B cell (primary cell): Measurements from ENCODE around the gene UTS2R. TPM values are rescaled to one million over a fixed set of nuclear protein-coding genes. Genes with fewer than 3 reads are reported as not detected.

Experiments used
- ATAC-seq: fragments of 200-7000 bp; cut with Tn5 transposase; one replicate; pipeline ENCODE4 v1.10.0; 2021; ENCODE audit warnings: low read depth, mild to moderate bottlenecking, moderate number of reproducible peaks, moderate library complexity
- CTCF ChIA-PET: fragments of 350-600 bp; sonication (Branson Sonifier 250); formaldehyde crosslinking; loops from one replicate; lab custom pipeline; 2021; ENCODE audit warnings: antibody characterized with exemption, inconsistent platforms; lab: Charles Lee
- POLR2A ChIA-PET: fragments of 350-600 bp; sonication (Branson Sonifier 250); formaldehyde crosslinking; loops from one replicate; lab custom pipeline; 2021; ENCODE audit warnings: antibody characterized with exemption; lab: Charles Lee
- DNase-seq: peaks from one replicate; pipeline ENCODE4 v3.0.0; 2013
- H2AFZ ChIP-seq: 2 replicates; pipeline ENCODE4 v1.6.1; 2012; ENCODE audit warnings: mild to moderate bottlenecking, low read depth, low read length; ENCODE audit not compliant: insufficient read depth, poor library complexity, severe bottlenecking
- H3K27ac ChIP-seq, 2 donors: 1 replicate in 1 of 2; 2 replicates in 1 of 2; pipeline ENCODE4 v1.5.1; 2012 to 2013; ENCODE audit warnings: low read length in 2 of 2, mild to moderate bottlenecking in 2 of 2, moderate library complexity in 1 of 2
- H3K27me3 ChIP-seq, 4 experiments: fragments of 200-600 bp in 1 of 4; sonication (generic) in 1 of 4; replicated peaks in 1 of 4; 1 replicate in 2 of 4; 2 replicates in 2 of 4; pipeline versions ENCODE4 v1.6.1 to v1.7.0; 2013 to 2016; ENCODE audit warnings: low read length in 3 of 4, mild to moderate bottlenecking in 2 of 4, mixed read lengths in 1 of 4, moderate library complexity in 1 of 4; ENCODE audit not compliant: insufficient read depth in 4 of 4, control insufficient read depth in 3 of 4; ENCODE audit errors: control extremely low read depth in 1 of 4
- H3K36me3 ChIP-seq, 2 experiments: replicated peaks in 1 of 2; 1 replicate in 1 of 2; 2 replicates in 1 of 2; pipeline versions ENCODE4 v1.6.1 to v1.7.1; 2013; ENCODE audit warnings: low read length in 1 of 2; ENCODE audit not compliant: insufficient read depth in 2 of 2, control insufficient read depth in 1 of 2; ENCODE audit errors: control extremely low read depth in 1 of 2, extremely low read depth in 1 of 2
- H3K4me1 ChIP-seq, 2 donors: fragments of 200-600 bp in 1 of 2; sonication (generic) in 1 of 2; 1 replicate in 1 of 2; 2 replicates in 1 of 2; pipeline versions ENCODE4 v1.5.1 to v1.6.1; 2013 to 2017; ENCODE audit warnings: low read length in 2 of 2; ENCODE audit not compliant: control insufficient read depth in 2 of 2, insufficient read depth in 2 of 2
- H3K4me2 ChIP-seq: replicated peaks from 2 replicates; pipeline ENCODE3; 2012; ENCODE audit warnings: mild to moderate bottlenecking, low read depth, low read length; ENCODE audit not compliant: poor library complexity, severe bottlenecking
- H3K4me3 ChIP-seq, 5 experiments: fragments of 200-600 bp in 1 of 5; sonication (generic) in 1 of 5; 1 replicate in 3 of 5; 2 replicates in 2 of 5; pipeline versions ENCODE4 v1.5.1 to v1.7.0; 2011 to 2016; ENCODE audit warnings: low read length in 4 of 5, mild to moderate bottlenecking in 4 of 5, low read depth in 2 of 5, control low read depth in 1 of 5, moderate library complexity in 1 of 5; ENCODE audit not compliant: insufficient read depth in 1 of 5; ENCODE audit errors: control extremely low read depth in 1 of 5, extremely low read depth in 1 of 5
- H3K79me2 ChIP-seq: fragments of 200-600 bp; sonication (generic); one replicate; pipeline ENCODE4 v1.6.0; 2016; ENCODE audit warnings: low read length; ENCODE audit not compliant: control insufficient read depth, insufficient read depth
- H3K9ac ChIP-seq: fragments of 200-600 bp; sonication (generic); 2 replicates; pipeline ENCODE4 v1.6.1; 2017; ENCODE audit warnings: mild to moderate bottlenecking, low read length, moderate library complexity
- H3K9me3 ChIP-seq, 3 donors: one replicate each; pipeline versions ENCODE4 v1.6.1 to v1.7.1; 2013; ENCODE audit warnings: low read length in 2 of 3; ENCODE audit not compliant: control insufficient read depth in 2 of 3, insufficient read depth in 1 of 3; ENCODE audit errors: control extremely low read depth in 1 of 3
- H4K20me1 ChIP-seq: 2 replicates; pipeline ENCODE4 v1.6.0; 2012; ENCODE audit warnings: mild to moderate bottlenecking, low read length; ENCODE audit not compliant: insufficient read depth, control insufficient read depth, poor library complexity, severe bottlenecking
- H3K27ac Mint-ChIP-seq: one replicate; pipeline ENCODE4 v1.8.0; 2021; ENCODE audit warnings: mixed read lengths
- H3K27me3 Mint-ChIP-seq: one replicate; pipeline ENCODE4 v1.8.0; 2021; ENCODE audit warnings: mixed read lengths
- H3K4me1 Mint-ChIP-seq: one replicate; pipeline ENCODE4 v1.8.0; 2021; ENCODE audit warnings: mixed read lengths
- H3K4me3 Mint-ChIP-seq: one replicate; pipeline ENCODE4 v1.8.0; 2021; ENCODE audit warnings: mixed read lengths
- H3K9me3 Mint-ChIP-seq: one replicate; pipeline ENCODE4 v1.8.0; 2022; ENCODE audit warnings: mixed read lengths; ENCODE audit not compliant: insufficient read depth
- EZH2 ChIP-seq: IDR thresholded peaks from 2 replicates; pipeline ENCODE4 v1.6.1; 2012; ENCODE audit warnings: borderline replicate concordance, low read depth, mild to moderate bottlenecking, moderate library complexity, low read length; ENCODE audit not compliant: insufficient read depth, poor library complexity, severe bottlenecking
- WGBS: methylation state at CpG from one replicate; pipeline ENCODE4 v1.1.5; 2013; ENCODE audit warnings: missing lambda C conversion rate; ENCODE audit not compliant: insufficient coverage; 5-methylcytosine and 5-hydroxymethylcytosine counted together
- intact Hi-C: fragments of 100-400 bp; cut with micrococcal nuclease; formaldehyde crosslinking; loops from one replicate; pipeline ENCODE4 v1.10.0; 2022
- polyA plus RNA-seq: library from polyadenylated mRNA; depleted of rRNA; stranded (reverse); fragments of >200 nt; gene quantifications from 2 replicates; pipeline ENCODE4 v1.2.3, GENCODE V29; 2012
- total RNA-seq, 2 donors: library from RNA; stranded (reverse); fragments of 120-200 nt in 1 of 2; gene quantifications; 1 replicate in 1 of 2; 2 replicates in 1 of 2; pipeline versions ENCODE4 v1.2.3 to v1.2.4, GENCODE V29; 2013 to 2022
- TF ChIP-seq, protein P1 (sequence below): fragments of 200-600 bp; IDR thresholded peaks from one replicate; pipeline ENCODE4 v1.8.0; 2022; ENCODE audit warnings: antibody characterized with exemption, mild to moderate bottlenecking

The UTS2R gene
- total and polyA plus RNA-seq, 2 donors (not counting 1 experiment from before 2014, with no cell fraction given) = 0.86 TPM; not detected in 1

DNA sequence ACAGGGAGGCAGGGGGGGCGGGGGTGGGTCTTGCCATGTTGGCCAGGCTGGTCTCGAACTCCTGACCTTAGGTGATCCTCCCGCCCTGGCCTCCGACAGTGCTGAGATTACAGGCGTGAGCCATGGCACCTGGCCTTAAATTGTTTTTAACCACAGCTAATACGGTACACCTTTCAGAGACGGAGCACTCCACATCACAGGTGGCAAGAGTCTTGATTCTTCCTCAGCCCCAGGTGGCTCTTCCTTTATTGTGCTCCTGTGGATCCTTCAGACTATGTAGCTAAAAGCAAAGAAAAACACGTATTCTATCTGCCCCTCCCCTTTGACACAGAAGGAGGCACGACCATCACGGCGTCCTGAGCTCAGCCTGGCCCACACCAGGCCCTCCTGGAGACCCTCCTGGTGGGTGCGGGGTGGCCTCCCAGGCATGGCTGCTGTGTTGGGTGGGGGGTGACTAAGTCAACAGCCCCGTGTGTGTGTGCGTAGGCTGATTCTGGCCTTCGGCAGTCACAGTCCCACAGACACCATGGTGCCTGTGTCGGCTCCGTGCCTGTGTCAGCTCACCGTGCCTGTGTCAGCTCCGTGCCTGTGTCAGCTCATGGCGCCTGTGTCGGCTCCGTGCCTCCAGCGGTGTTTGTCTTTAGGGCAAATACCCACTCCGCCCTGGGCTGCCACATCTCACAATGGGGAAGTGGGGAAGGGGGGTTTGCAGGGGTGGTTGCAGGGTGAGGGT lies 27.2 kb upstream of the UTS2R start:
- Histone ChIP-seq H3K27me3 (peaks cover 0 to 14% (median 0%) of the 10 kb centered on the region in 4 experiments), H3K27ac (no peak overlapping the region), H3K79me2 (no peaks in the 10 kb centered on the region), H3K4me1 (peaks cover 4% of the 10 kb centered on the region in 2 donors), H3K4me3 (no peak overlapping the region), H3K4me2 (no peak overlapping the region), H4K20me1 (no peaks in the 10 kb centered on the region), H3K9me3 (peaks cover 0 to 5% (median 0%) of the 10 kb centered on the region in 3 donors), H2AFZ (no peak overlapping the region), H3K36me3 (no peaks in the 10 kb centered on the region), H3K9ac (no peak overlapping the region)
- ChIA-PET CTCF (interaction anchor here (0.7 to 1.7 kb wide), 4 partner anchors 9 to 209 kb away, joined by 3 to 6 read pairs (median 3); no protein-coding TSS in a partner anchor), POLR2A (no interaction called here)
- no peak for ATAC-seq
- Mint-ChIP-seq H3K4me3 (no peak overlapping the region), H3K27ac (no peak overlapping the region), H3K9me3 (no peaks in the 10 kb centered on the region), H3K4me1 (peaks cover 6% of the 10 kb centered on the region), H3K27me3 (peaks cover 11% of the 10 kb centered on the region)
- no peak for TF ChIP-seq EZH2
- TF ChIP-seq, protein P1, sequence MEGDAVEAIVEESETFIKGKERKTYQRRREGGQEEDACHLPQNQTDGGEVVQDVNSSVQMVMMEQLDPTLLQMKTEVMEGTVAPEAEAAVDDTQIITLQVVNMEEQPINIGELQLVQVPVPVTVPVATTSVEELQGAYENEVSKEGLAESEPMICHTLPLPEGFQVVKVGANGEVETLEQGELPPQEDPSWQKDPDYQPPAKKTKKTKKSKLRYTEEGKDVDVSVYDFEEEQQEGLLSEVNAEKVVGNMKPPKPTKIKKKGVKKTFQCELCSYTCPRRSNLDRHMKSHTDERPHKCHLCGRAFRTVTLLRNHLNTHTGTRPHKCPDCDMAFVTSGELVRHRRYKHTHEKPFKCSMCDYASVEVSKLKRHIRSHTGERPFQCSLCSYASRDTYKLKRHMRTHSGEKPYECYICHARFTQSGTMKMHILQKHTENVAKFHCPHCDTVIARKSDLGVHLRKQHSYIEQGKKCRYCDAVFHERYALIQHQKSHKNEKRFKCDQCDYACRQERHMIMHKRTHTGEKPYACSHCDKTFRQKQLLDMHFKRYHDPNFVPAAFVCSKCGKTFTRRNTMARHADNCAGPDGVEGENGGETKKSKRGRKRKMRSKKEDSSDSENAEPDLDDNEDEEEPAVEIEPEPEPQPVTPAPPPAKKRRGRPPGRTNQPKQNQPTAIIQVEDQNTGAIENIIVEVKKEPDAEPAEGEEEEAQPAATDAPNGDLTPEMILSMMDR = no peak
- 76% methylated on average over 20 of the region's 24 CpGs for WGBS
- intact Hi-C loops = no loop called here
- DNase-seq = no peak
